HG03280 (cell line): ENCODE data around the gene ACSM4.
"Not testable (repeated sequence)": the region's sequence is repeated elsewhere in the genome, so short reads cannot be mapped to it uniquely, and the experiment has no call there.

Experiments
- ATAC-seq: cut with Tn5 transposase; IDR thresholded peaks from one replicate; pipeline ENCODE4 v1.9.1; 2021; ENCODE audit warnings: mild to moderate bottlenecking, moderate library complexity; ENCODE audit not compliant: unreplicated experiment

Gene ACSM4

GRCh38 chr12:7303772-7304171 is at the start of gene ACSM4:
Gene ACSM4, plus strand, starts transcription at chr12:7304072. Its CDS starts 260 bp downstream, at chr12:7304332.
- ATAC-seq: no peak

- no peak for ATAC-seq
Observed at GRCh38 chr12:7259060-7259459, 44.8 kb upstream of the ACSM4 start.

GRCh38 chr12:7264538-7264937 is 39.3 kb upstream of the ACSM4 start:
- ATAC-seq: no peak

- no peak for ATAC-seq
Observed at GRCh38 chr12:7265251-7265650, 38.6 kb upstream of the ACSM4 start.

GRCh38 chr12:7269273-7269672 is 34.6 kb upstream of the ACSM4 start:
- ATAC-seq: no peak

GRCh38 chr12:7271893-7272514 is 31.9 kb upstream of the ACSM4 start:
- no peak for ATAC-seq

- ATAC-seq: not testable (repeated sequence)
Observed at GRCh38 chr12:7275482-7275881, 28.4 kb upstream of the ACSM4 start.

GRCh38 chr12:7282844-7283243 is 21.0 kb upstream of the ACSM4 start:
- ATAC-seq: peak; percentile 90

GRCh38 chr12:7289743-7290142 is 14.1 kb upstream of the ACSM4 start:
- ATAC-seq: no peak

- not testable (repeated sequence) for ATAC-seq
Observed at GRCh38 chr12:7290588-7290987, 13.3 kb upstream of the ACSM4 start.

- no peak for ATAC-seq
Observed at GRCh38 chr12:7292300-7292699, 11.6 kb upstream of the ACSM4 start.

- no peak for ATAC-seq
Observed at GRCh38 chr12:7293670-7294069, 10.2 kb upstream of the ACSM4 start.

GRCh38 chr12:7295529-7295928 is 8.3 kb upstream of the ACSM4 start:
- no peak for ATAC-seq

GRCh38 chr12:7297865-7298264 is 6.0 kb upstream of the ACSM4 start:
- no peak for ATAC-seq

GRCh38 chr12:7302266-7302986 is 1.4 kb upstream of the ACSM4 start:
- ATAC-seq: no peak

- ATAC-seq: no peak
Observed at GRCh38 chr12:7303230-7303629, 642 bp upstream of the ACSM4 start.

- no peak for ATAC-seq
Observed at GRCh38 chr12:7304456-7304855, 584 bp downstream of the ACSM4 start.

- no peak for ATAC-seq
Observed at GRCh38 chr12:7310070-7310469, 6.2 kb downstream of the ACSM4 start.

- ATAC-seq: no peak
Observed at GRCh38 chr12:7319930-7320329, 16.1 kb downstream of the ACSM4 start.

GRCh38 chr12:7321624-7322023 is 17.8 kb downstream of the ACSM4 start:
- ATAC-seq: no peak

- no peak for ATAC-seq
Observed at GRCh38 chr12:7322599-7322998, 18.7 kb downstream of the ACSM4 start.

- ATAC-seq: no peak
Observed at GRCh38 chr12:7324176-7324575, 20.3 kb downstream of the ACSM4 start.

- no peak for ATAC-seq
Observed at GRCh38 chr12:7327918-7328317, 24.0 kb downstream of the ACSM4 start.
